GM21390 (cell line): ENCODE data around the gene HES4.
"Not testable (repeated sequence)": the region's sequence is repeated elsewhere in the genome, so short reads cannot be mapped to it uniquely, and the experiment has no call there.

Experiments used
- ATAC-seq: cut with Tn5 transposase; IDR thresholded peaks from one replicate; pipeline ENCODE4 v1.9.1; 2021; ENCODE audit not compliant: unreplicated experiment

Gene HES4

DNA sequence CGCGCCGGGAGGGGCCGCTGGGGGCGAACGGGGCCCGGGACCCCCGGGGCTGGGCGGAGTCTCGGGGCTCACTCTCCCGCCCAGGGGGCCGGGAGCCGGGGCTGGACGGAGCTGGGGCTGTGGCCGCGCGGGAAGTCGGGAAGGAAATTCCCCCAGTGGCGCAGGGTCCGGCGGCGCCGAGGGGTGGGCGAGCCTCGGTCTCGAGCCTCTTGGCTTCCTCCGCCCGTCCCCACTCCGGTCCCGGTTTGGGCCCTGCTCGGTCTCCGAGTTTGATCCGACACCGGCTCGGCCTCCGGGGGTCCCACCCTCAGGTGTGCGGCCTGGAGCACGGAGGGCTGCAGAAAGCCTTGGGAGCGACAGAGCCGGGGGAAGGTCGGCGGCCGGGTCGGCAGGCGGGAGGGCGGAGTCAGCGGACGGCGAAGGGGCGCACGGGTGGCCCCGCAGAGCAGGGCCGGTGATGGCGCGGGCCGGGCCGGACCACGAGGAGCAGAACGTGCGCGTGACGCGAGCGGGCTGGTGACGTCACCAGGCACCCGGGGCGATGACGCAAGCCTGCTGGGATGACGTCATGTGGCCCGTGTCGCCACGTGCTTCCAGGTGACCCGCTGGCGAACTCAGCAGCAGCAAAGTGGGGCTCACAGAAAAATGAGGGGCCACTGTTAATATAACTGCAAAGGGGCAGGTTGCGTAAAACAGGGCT, 610 bp upstream of the HES4 start:
- no peak for ATAC-seq

- ATAC-seq: no peak
These were observed 737 bp downstream of the HES4 start for GRCh38 chr1:998995-999724.

GRCh38 chr1:998745-998994, 1.2 kb downstream of the HES4 start:
- ATAC-seq: no peak

DNA sequence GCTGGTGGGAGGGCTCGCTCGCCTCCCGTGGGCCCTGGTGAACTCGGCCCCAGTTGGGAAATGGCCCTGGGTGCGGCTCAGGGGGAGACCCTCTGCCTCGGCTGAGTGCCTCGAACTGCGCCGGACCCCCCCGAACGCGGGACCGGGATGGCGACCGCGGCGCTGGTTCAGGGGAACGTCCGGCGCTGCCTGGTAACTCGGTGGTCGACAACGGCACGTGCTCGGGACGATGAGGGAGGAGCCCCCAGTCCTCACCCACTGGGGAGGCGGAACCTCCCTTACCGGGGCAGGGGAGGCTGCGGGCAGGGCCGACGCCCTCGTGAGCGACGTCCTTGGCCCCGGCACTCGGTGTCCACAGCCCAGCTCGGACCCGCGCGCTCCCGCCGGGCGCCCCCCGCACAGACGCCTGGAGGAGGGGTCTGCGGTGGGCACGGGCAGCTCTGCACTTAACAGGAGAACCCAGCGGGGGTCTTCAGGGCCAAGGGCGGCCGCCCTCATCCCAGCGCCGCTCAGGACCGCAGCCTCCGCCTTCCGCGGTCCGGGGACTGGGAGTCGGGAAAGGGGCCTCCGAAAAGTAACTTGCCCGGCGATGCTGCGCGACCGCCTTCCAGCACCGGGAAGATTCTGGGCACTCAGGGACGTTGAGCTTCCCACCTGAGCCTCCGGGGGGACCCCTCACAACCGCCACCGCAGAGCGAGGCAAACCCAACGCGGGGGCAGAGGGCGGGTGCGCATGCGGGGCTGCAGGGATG, 1.7 kb downstream of the HES4 start:
- no peak for ATAC-seq

- no peak for ATAC-seq
These were observed 2.2 kb downstream of the HES4 start for GRCh38 chr1:997713-997992.

DNA sequence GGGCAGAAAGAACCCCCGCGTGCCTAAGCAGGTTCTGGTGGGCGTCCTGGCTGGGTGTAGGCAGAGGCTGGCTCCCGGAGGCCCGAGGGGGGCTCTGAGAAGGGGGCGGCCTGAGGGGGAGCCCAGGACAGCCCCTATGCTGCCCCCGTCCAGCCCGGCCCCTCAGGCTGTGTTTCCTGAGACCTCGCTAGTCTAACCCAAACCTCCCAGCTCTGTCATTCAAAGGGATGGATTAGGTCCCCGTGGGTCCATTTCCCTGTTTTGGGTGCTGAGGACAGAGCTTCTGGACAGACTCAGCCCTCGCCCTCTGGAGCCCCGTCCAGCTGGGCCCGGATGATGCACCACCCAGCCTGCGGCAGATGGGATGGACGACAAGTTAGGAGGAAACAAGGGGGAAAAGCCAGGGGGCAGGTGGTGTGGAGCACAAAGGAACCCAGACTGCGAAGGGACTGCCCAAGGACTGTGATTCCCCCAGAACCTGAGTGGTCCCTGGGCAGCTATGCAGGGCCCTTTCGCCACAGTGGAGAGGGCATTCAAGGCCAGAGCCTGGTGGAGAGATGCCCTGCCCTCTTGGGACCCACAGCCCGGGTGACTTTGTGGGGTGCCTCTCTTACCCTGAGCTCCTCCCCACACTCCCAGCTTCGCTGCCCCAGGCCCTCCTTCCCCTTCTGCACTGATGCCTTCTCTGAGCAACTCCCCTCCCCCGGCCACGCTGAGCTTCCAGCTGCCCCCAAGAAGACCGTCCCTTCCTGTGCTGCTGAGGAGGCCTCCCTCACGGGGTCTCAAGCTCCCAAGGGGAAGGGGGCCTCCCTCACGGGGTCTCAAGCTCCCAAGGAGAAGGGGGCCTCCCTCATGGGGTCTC, 2.8 kb downstream of the HES4 start:
- no peak for ATAC-seq

GRCh38 chr1:995665-996633, 3.9 kb downstream of the HES4 start:
- ATAC-seq: no peak

DNA sequence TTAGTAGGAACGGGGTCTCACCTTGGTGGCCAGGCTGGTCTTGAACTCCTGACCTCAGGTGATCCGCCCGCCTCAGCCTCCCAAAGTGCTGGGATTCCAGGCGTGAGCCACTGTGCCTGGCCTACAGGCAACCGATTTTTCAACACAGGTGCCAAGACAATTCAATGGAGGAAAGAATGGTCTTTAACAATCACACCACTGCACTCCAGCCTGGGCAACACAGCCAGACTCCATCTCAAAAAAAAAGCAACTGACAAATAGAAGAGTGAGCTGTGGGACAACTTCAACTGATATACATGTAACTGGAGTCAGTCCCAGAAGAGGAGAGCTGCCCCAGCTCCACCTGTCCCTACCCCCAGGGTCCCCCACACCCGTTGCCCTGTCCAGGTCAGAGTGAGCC, 5.4 kb downstream of the HES4 start:
- ATAC-seq: not testable (repeated sequence)

DNA sequence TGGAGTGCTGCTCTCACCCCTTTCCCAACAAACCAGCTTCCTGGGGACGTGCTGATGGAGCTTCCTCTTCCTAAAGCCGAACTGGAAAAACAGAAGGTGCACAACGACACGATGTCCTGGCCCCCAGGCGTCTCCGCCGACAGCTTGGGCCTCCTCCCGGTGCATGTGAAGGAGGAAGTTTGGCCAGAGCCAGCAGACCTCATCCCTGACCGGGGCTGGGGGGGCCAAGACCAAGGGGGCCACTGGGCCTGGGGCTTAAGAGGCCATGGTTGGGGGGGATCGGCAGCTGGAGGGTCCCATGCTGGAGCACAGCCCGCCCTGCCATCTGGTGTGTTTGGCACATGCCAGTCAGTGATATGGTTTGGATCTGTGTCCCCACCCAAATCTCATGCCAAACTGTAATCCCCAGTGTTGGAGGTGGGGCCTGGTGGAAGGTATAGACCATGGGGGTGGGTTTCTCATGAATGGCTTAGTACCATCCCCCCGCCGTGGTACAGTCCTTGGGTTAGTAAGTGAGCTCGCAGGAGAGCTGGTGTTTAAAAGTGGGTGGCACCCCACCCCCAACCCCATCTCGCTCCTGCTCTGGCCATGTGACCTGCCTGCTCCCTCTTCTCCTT, 6.4 kb downstream of the HES4 start:
- no peak for ATAC-seq

DNA sequence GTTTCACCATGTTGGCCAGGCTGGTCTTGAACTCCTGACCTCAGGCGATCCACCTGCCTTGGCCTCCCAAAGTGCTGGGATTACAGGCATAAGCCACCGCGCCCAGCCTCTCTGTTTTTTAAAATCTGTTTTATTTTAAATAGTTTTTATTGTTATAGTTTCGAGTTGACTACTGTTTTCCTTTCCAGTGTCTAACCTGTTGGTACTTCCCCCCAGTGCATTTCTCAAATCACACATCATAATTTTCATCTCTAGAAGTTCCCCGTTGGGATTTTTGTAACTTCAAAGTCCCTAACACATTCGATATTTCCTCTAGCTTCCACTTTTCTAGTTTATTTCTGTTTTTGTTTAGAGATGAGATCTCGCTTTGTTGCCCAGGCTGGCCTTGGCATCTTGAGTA, 7.5 kb downstream of the HES4 start:
- no peak for ATAC-seq

GRCh38 chr1:991895-992294, 8.0 kb downstream of the HES4 start:
- no peak for ATAC-seq

DNA sequence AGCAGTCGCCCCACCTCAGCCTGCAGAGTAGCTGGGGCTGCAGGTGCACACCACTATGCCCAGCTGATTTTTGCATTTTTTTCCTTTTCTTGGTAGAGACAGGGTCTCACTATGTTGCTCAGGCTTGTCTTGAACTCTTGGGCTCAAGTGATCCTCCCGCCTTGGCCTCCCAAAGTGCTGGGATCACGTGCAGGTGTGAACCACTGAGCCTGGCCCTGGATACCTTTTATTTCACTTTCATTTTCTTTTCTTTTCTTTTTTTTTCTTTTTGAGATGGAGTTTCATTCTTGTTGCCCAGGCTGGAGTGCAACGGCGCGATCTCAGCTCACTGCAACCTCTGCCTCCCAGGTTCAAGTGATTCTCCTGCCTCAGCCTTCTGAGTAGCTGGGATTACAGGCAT, 8.6 kb downstream of the HES4 start:
- ATAC-seq: not testable (repeated sequence)

- not testable (repeated sequence) for ATAC-seq
These were observed 11.8 kb downstream of the HES4 start for GRCh38 chr1:988061-988460.

- no peak for ATAC-seq
These were observed 14.8 kb downstream of the HES4 start for GRCh38 chr1:985126-985525.

DNA sequence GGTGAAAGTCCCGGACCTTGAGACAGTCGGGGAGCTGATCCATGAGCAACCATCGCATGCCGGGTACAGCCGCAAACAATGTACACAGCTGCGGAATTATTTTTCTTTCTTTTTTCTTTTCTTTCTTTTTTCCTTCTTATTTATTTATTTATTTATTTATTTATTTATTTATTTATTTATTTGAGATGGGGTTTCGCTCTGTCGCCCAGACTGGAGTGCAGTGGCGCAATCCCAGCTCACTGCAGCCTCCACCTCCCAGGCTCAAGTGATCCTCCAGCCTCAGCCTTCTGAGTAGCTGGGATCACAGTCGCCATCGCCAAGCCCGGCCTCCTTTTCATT, 15.5 kb downstream of the HES4 start:
- ATAC-seq: no peak

- no peak for ATAC-seq
These were observed 16.0 kb downstream of the HES4 start for GRCh38 chr1:983798-984475.

- no peak for ATAC-seq
These were observed 17.0 kb downstream of the HES4 start for GRCh38 chr1:982765-983436.

DNA sequence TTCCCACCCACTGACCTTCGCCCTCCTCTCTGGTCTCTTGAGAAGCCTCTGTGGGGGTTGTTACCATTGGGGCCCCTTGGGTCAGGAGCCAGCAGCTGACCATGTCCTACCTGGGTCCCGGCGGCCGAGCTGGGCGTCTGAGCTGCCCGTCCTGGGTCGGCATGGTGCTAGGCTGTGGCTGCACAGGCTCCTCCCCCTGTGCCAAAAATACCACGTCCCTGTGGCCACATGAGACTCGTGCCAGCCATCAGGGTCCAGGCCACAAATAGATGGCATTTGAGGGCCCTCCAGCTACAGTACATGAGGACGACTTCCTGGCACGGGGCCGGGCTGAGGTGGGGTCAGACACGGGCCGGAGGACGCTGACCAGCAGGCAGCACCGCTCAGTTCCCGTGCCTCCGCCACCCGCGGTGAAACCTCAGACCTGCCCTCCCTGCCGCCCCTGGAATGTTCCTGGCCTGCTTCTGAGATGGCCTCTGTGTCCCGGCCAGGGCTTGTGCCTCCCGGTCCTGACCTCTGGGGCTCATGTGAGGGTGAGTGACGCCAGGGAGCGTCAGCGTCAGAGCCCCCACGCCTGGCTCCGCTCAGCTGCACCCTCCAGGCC, 17.8 kb downstream of the HES4 start, which contains the start of gene PERM1:
Gene PERM1, minus strand, starts transcription at position 139 of the 604 bp plus-strand sequence. CDS start 1,064 bp downstream, outside the sequence.
- no peak for ATAC-seq
